K562 (cell line): ENCODE measurements around the gene SEPTIN2. TPM values are rescaled to one million over a fixed set of nuclear protein-coding genes. Genes with fewer than 3 reads are reported as not detected.

Experiments
- ATAC-seq: fragments of 200-7000 bp; cut with Tn5 transposase; 3 replicates; pipeline ENCODE4 v1.9.1; 2020; ENCODE audit warnings: moderate library complexity
- BruUV-seq: library from RNA; stranded (reverse); fragments of 400-500 nt; replicated peaks from 2 replicates; lab custom pipeline; 2021; lab: Mats Ljungman, UMichigan
- CTCF ChIA-PET: fragments of 300-600 bp; formaldehyde crosslinking; extraction: SDS; loops from one replicate; lab custom pipeline; 2021; ENCODE audit warnings: low intra/inter-chr PET ratio; lab: Yijun Ruan, JAX
- POLR2A ChIA-PET: fragments of 300-600, 350-650 bp; sonication (Branson Sonifier 250); formaldehyde crosslinking; extraction: SDS; loops from one replicate; lab custom pipeline; 2021; ENCODE audit warnings: antibody characterized with exemption, inconsistent platforms; lab: Yijun Ruan, JAX
- DNase-seq, 4 experiments: peaks; one replicate each; pipeline versions ENCODE4 v3.0.0 to v3.0.0-alpha.2; 2011 to 2018; ENCODE audit warnings: low spot score in 3 of 4, mixed read lengths in 3 of 4; ENCODE audit errors: extremely low read depth in 1 of 4
- FAIRE-seq: peaks from 2 replicates; lab custom pipeline; 2011; peaks lifted over from hg19 to GRCh38; lab: Jason Lieb, UNC
- H2AFZ ChIP-seq: 2 replicates; pipeline ENCODE4 v1.6.0; 2011; ENCODE audit warnings: low read depth, low read length, control low read depth, inconsistent platforms
- H3K27ac ChIP-seq: fragments of 200-600 bp; 3 replicates; pipeline ENCODE4 v1.8.0; 2011; ENCODE audit warnings: low read depth, mild to moderate bottlenecking, control low read depth, inconsistent platforms, low read length, moderate library complexity, mixed read lengths; ENCODE audit errors: extremely low read depth
- H3K27me3 ChIP-seq, 2 experiments: fragments of 300-600 bp in 1 of 2; 2 replicates in 1 of 2; 3 replicates in 1 of 2; pipeline versions ENCODE4 v1.6.0 to v1.8.0; 2011; ENCODE audit warnings: inconsistent platforms in 2 of 2, low read length in 2 of 2, mild to moderate bottlenecking in 1 of 2, mixed read lengths in 1 of 2, moderate library complexity in 1 of 2; ENCODE audit not compliant: control insufficient read depth in 2 of 2, insufficient read depth in 2 of 2
- H3K36me3 ChIP-seq: fragments of 300-600 bp; 3 replicates; pipeline ENCODE4 v1.8.0; 2011; ENCODE audit warnings: mild to moderate bottlenecking, low read length, inconsistent platforms; ENCODE audit not compliant: control insufficient read depth, insufficient read depth
- H3K4me1 ChIP-seq, 2 experiments: fragments of 200-600 bp in 1 of 2; replicated peaks in 1 of 2; 2 replicates in 1 of 2; 3 replicates in 1 of 2; pipeline versions ENCODE4 v1.5.1 to v1.8.0; 2011; ENCODE audit warnings: inconsistent platforms in 2 of 2, low read length in 2 of 2, mild to moderate bottlenecking in 1 of 2, mixed read lengths in 1 of 2, moderate library complexity in 1 of 2; ENCODE audit not compliant: control insufficient read depth in 2 of 2, insufficient read depth in 2 of 2
- H3K4me2 ChIP-seq: 2 replicates; pipeline ENCODE4 v1.6.1; 2011; ENCODE audit warnings: low read length, control low read depth, inconsistent platforms, mixed read lengths; ENCODE audit not compliant: insufficient read depth
- H3K4me3 ChIP-seq: fragments of 200-600 bp; sonication (generic), shearing (Covaris generic); 2 replicates; pipeline ENCODE4 v1.5.1; 2016; ENCODE audit warnings: control low read depth, inconsistent platforms
- H3K79me2 ChIP-seq: fragments of 200-600 bp; 3 replicates; pipeline ENCODE4 v1.8.0; 2011; ENCODE audit warnings: low read length, inconsistent platforms; ENCODE audit not compliant: control insufficient read depth, insufficient read depth
- H3K9ac ChIP-seq, 2 experiments: 2 replicates each; pipeline versions ENCODE4 v1.6.0 to v1.6.1; 2011; ENCODE audit warnings: low read depth in 2 of 2, low read length in 2 of 2, control low read depth in 1 of 2, inconsistent platforms in 1 of 2, mild to moderate bottlenecking in 1 of 2, mixed read lengths in 1 of 2; ENCODE audit not compliant: insufficient read depth in 1 of 2
- H3K9me1 ChIP-seq: one replicate; pipeline ENCODE4 v1.6.0; 2011; ENCODE audit warnings: inconsistent platforms, mild to moderate bottlenecking, low read length, moderate library complexity; ENCODE audit not compliant: control insufficient read depth, insufficient read depth
- H3K9me3 ChIP-seq: replicated peaks from 2 replicates; pipeline ENCODE4 v1.5.1; 2011; ENCODE audit warnings: low read depth, low read length, inconsistent platforms; ENCODE audit not compliant: control insufficient read depth, insufficient read depth
- H4K20me1 ChIP-seq: replicated peaks from 2 replicates; pipeline ENCODE4 v1.6.1; 2011; ENCODE audit warnings: low read length, inconsistent platforms, mixed read lengths; ENCODE audit not compliant: control insufficient read depth, insufficient read depth
- C11orf30 ChIP-seq: fragments of 450-650 bp; IDR thresholded peaks from 2 replicates; pipeline ENCODE4 v1.6.1; 2016; ENCODE audit warnings: low read depth, mild to moderate bottlenecking
- EGR1 ChIP-seq: fragments of 450-650 bp; conservative IDR thresholded peaks from 2 replicates; pipeline ENCODE4 v1.6.1; 2017; ENCODE audit warnings: mild to moderate bottlenecking
- EP400 ChIP-seq: fragments of 450-650 bp; IDR thresholded peaks from 2 replicates; pipeline ENCODE4 v1.6.1; 2017; ENCODE audit warnings: antibody characterized with exemption, mild to moderate bottlenecking, moderate library complexity
- MAFF ChIP-seq: IDR thresholded peaks from 2 replicates; pipeline ENCODE4 v1.6.1; 2012; ENCODE audit warnings: low read length, improper control_type of control experiment
- MAFG ChIP-seq: fragments of 450-650 bp; conservative IDR thresholded peaks from 2 replicates; pipeline ENCODE4 v1.6.1; 2016; ENCODE audit warnings: missing genetic modification characterization, missing compliant biosample characterization
- MAFK ChIP-seq: IDR thresholded peaks from 2 replicates; pipeline ENCODE4 v1.6.1; 2011; ENCODE audit warnings: low read length, improper control_type of control experiment
- NEUROD1 ChIP-seq: fragments of 150-350 bp; IDR thresholded peaks from 2 replicates; pipeline ENCODE4 v1.6.1; 2014; ENCODE audit warnings: borderline replicate concordance, low read length, low read depth; ENCODE audit not compliant: partially characterized antibody
- TAF15 ChIP-seq: fragments of 200-400 bp; formaldehyde crosslinking; IDR thresholded peaks from 2 replicates; pipeline ENCODE4 v1.6.1; 2017; ENCODE audit warnings: mild to moderate bottlenecking, low read depth, low read length, moderate library complexity
- ZNF277 ChIP-seq: fragments of 250-450 bp; sonication (Bioruptor Pico); IDR thresholded peaks from 2 replicates; pipeline ENCODE4 v1.8.0; 2022; ENCODE audit warnings: inconsistent platforms, mild to moderate bottlenecking, moderate library complexity, borderline replicate concordance
- ZNF316 ChIP-seq: fragments of 450-650 bp; IDR thresholded peaks from 2 replicates; pipeline ENCODE4 v1.6.1; 2016
- WGBS: fragments of 100-300 bp; shearing (Covaris generic); methylation state at CpG from one replicate; pipeline ENCODE4 v1.1.6; 2016; ENCODE audit warnings: low coverage, mixed read lengths; ENCODE audit not compliant: insufficient coverage; ENCODE audit errors: missing lambda C conversion rate; 5-methylcytosine and 5-hydroxymethylcytosine counted together
- in situ Hi-C: fragments of 300-500 bp; cut with MboI; formaldehyde crosslinking; loops from 4 replicates; pipeline ENCODE4 v1.15.0; 2018; ENCODE audit warnings: inconsistent platforms, mixed read lengths
- intact Hi-C: fragments of 100-400 bp; cut with micrococcal nuclease; formaldehyde crosslinking; loops from 2 replicates; pipeline ENCODE4 v1.14.2; 2022
- polyA plus RNA-seq, 8 experiments: library from polyadenylated mRNA; depleted of rRNA in 4 of 8; stranded (reverse) in 5 of 8; unstranded in 3 of 8; fragments of >200 nt; fragmentation: Nextera tagmentation in 2 of 8; fragmentation: Illumina TruSeq in 1 of 8; extraction: Ambion mirVana in 2 of 8; extraction: Trizol in 1 of 8; gene quantifications; 2 replicates each; pipeline versions ENCODE4 v1.2.1 to v1.2.3, GENCODE V29; 2011 to 2014; ENCODE audit warnings: inconsistent platforms in 1 of 8, missing spikeins in 1 of 8
- total RNA-seq, 7 experiments: library from RNA; depleted of rRNA in 6 of 7; stranded (reverse); fragments of >200 nt in 6 of 7; fragmentation: Illumina TruSeq in 2 of 7; extraction: Trizol in 2 of 7; gene quantifications; 2 replicates each; pipeline versions ENCODE4 v1.2.1 to v1.2.3, GENCODE V29; 2011 to 2021; ENCODE audit warnings: low replicate concordance in 1 of 7

Gene SEPTIN2
- total and polyA plus RNA-seq, 9 of the 15 experiments (the other 6 are each of a cell fraction or from before 2014, with no cell fraction given): 121 to 367 (median 166) TPM

- no peak for FAIRE-seq
Measured at GRCh38 chr2:241356871-241357260, 41.1 kb downstream of the SEPTIN2 start.

GRCh38 chr2:241357531-241357930 lies 41.8 kb downstream of the SEPTIN2 start:
- 37% methylated on average over 3 of the region's 3 CpGs for WGBS
- H2AFZ ChIP-seq: no peak overlapping the region
- peaks cover 12 to 16% of the 10 kb centered on the region in 2 experiments; a peak in 4 of 5 replicates for H3K4me1 ChIP-seq
- ChIA-PET CTCF (no interaction called here), POLR2A (interaction anchor here (1.4 kb wide), 1 partner anchor 9 kb away, joined by 7 read pairs; no protein-coding TSS in a partner anchor)
- peaks cover 14% of the 10 kb centered on the region for H4K20me1 ChIP-seq
- no peaks in the 10 kb centered on the region for H3K27me3 ChIP-seq
- peak overlapping the region; percentile 75; the same call in 1 of the 2 replicates for H3K4me3 ChIP-seq
- H3K79me2 ChIP-seq: peaks cover 50% of the 10 kb centered on the region
- no peaks in the 10 kb centered on the region for H3K9me1 ChIP-seq
- TF ChIP-seq TAF15 (no peak), MAFG (peak; percentile 85), MAFK (peak; percentile 92), ZNF277 (CRISPR knock-in tag) (no peak), ZNF316 (peak; percentile 96), EGR1 (no peak), MAFF (peak; percentile 92), C11orf30 (peak; percentile 90)
- in situ Hi-C loops: no loop called here
- ATAC-seq (no peak), FAIRE-seq (no peak), DNase-seq (no peak)
- no peak overlapping the region for H3K27ac ChIP-seq
- H3K9me3 ChIP-seq: no peaks in the 10 kb centered on the region
- no peak overlapping the region for H3K9ac ChIP-seq
- no TSS peak for BruUV-seq
- intact Hi-C loops: loop anchor here (2.0 kb wide), 1 partner anchor 253 kb away; no protein-coding TSS in a partner anchor
- peaks cover 25% of the 10 kb centered on the region; the same call in 2 of the 3 replicates for H3K36me3 ChIP-seq
- peak overlapping the region; percentile 81 for H3K4me2 ChIP-seq

More at GRCh38 chr2:241356871-241357260, 41.1 kb downstream of the SEPTIN2 start:
- ChIA-PET POLR2A (interaction anchor here (0.6 kb wide), 1 partner anchor 94 kb away, joined by 4 read pairs; no protein-coding TSS in a partner anchor), CTCF (no interaction called here)
- H4K20me1 ChIP-seq: peaks cover 14% of the 10 kb centered on the region
- H3K27ac ChIP-seq: peak overlapping the region; percentile 75
- peak overlapping the region; percentile 77 to 99 for H3K9ac ChIP-seq
- peak overlapping the region; percentile 81 for H3K4me2 ChIP-seq
- intact Hi-C loops (loop anchor here (2.0 kb wide), 1 partner anchor 254 kb away; no protein-coding TSS in a partner anchor), in situ Hi-C loops (no loop called here)
- no peaks in the 10 kb centered on the region for H3K9me3 ChIP-seq
- peaks cover 12 to 16% of the 10 kb centered on the region in 2 experiments; a peak in 4 of 5 replicates for H3K4me1 ChIP-seq
- no peaks in the 10 kb centered on the region for H3K27me3 ChIP-seq
- H3K36me3 ChIP-seq: peaks cover 32% of the 10 kb centered on the region; the same call in 2 of the 3 replicates
- ATAC-seq (no peak), DNase-seq (no peak)
- 0 out of 2 replicates have a peak, but pooled peaks have one; percentile 0 for TF ChIP-seq EP400
- TF ChIP-seq NEUROD1: no peak
- H3K4me3 ChIP-seq: peak overlapping the region; percentile 75
- no peaks in the 10 kb centered on the region for H3K9me1 ChIP-seq
- 7% methylated on average over 5 of the region's 5 CpGs for WGBS
- H3K79me2 ChIP-seq: peaks cover 50% of the 10 kb centered on the region
- peak overlapping the region; percentile 32; the same call in 1 of the 2 replicates for H2AFZ ChIP-seq
- no TSS peak for BruUV-seq
